HEK293 (cell line): Measurements from ENCODE around the gene GPR21.

Experiments
- GLIS1 ChIP-seq: fragments of 450-650 bp; formaldehyde crosslinking; IDR thresholded peaks from 2 replicates; pipeline ENCODE4 v1.5.1; 2016; ENCODE audit warnings: missing biosample characterization, missing genetic modification characterization
- HOXA7 ChIP-seq: sonication (generic); formaldehyde crosslinking; IDR thresholded peaks from 2 replicates; pipeline ENCODE4 v1.8.1; 2022; ENCODE audit warnings: missing genetic modification reagents, borderline replicate concordance
- ZFP37 ChIP-seq: fragments of 450-650 bp; formaldehyde crosslinking; IDR thresholded peaks from 2 replicates; pipeline ENCODE4 v1.5.1; 2016; ENCODE audit warnings: missing biosample characterization, missing genetic modification characterization
- ZNF24 ChIP-seq: fragments of 450-650 bp; formaldehyde crosslinking; IDR thresholded peaks from 2 replicates; pipeline ENCODE4 v1.5.1; 2016; ENCODE audit warnings: missing biosample characterization, missing genetic modification characterization
- ZNF510 ChIP-seq: fragments of 450-650 bp; formaldehyde crosslinking; IDR thresholded peaks from 2 replicates; pipeline ENCODE4 v1.5.1; 2018; ENCODE audit warnings: mild to moderate bottlenecking, missing genetic modification characterization, missing biosample characterization; ENCODE audit not compliant: insufficient replicate concordance
- ZNF768 ChIP-seq: fragments of 450-650 bp; formaldehyde crosslinking; IDR thresholded peaks from 2 replicates; pipeline ENCODE4 v1.5.1; 2018; ENCODE audit warnings: missing biosample characterization, mild to moderate bottlenecking, missing genetic modification characterization
- TF ChIP-seq, protein P1 (sequence below): fragments of 450-650 bp; formaldehyde crosslinking; IDR thresholded peaks from 2 replicates; pipeline ENCODE4 v1.5.1; 2016; ENCODE audit warnings: missing biosample characterization, missing genetic modification characterization
- TF ChIP-seq, protein P2 (sequence below): fragments of 450-650 bp; formaldehyde crosslinking; IDR thresholded peaks from 2 replicates; pipeline ENCODE4; 2016; ENCODE audit warnings: missing biosample characterization, missing genetic modification characterization
- TF ChIP-seq, protein P3 (sequence below): fragments of 450-650 bp; formaldehyde crosslinking; IDR thresholded peaks from 2 replicates; pipeline ENCODE4 v1.5.1; 2016; ENCODE audit warnings: missing biosample characterization, missing genetic modification characterization

DNA sequence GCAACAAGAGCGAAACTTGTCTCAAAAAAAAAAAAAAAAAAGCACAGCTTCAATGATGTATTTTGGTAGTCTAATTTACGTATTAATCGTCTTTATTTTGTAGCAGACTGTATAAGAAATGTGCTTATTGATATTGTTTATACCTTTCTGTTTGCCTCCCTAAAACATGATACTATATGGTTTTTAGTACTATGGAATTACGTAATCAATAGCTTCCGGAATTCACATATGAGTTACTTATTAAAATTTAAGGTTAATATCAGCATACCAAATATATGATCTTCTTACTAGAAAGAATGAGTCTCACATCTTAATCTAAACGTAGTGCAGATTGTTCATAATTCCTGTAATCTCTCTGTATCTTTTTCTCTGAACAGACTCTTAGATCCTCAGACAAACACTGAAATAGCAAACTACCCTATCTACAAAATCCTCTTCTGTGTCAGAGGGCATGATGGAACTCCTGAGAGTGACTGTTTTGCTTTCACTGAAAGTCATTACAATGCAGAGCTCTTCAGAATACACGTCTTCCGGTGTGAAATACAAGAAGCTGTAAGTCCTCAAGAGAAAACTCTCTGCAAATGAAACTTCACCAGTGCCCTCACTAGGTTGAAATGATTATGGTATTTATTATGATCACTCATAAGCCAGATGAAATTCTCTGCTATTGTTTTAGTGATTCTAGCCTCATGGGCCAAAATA lies 44.4 kb upstream of the GPR21 start:
- TF ChIP-seq, protein P1, sequence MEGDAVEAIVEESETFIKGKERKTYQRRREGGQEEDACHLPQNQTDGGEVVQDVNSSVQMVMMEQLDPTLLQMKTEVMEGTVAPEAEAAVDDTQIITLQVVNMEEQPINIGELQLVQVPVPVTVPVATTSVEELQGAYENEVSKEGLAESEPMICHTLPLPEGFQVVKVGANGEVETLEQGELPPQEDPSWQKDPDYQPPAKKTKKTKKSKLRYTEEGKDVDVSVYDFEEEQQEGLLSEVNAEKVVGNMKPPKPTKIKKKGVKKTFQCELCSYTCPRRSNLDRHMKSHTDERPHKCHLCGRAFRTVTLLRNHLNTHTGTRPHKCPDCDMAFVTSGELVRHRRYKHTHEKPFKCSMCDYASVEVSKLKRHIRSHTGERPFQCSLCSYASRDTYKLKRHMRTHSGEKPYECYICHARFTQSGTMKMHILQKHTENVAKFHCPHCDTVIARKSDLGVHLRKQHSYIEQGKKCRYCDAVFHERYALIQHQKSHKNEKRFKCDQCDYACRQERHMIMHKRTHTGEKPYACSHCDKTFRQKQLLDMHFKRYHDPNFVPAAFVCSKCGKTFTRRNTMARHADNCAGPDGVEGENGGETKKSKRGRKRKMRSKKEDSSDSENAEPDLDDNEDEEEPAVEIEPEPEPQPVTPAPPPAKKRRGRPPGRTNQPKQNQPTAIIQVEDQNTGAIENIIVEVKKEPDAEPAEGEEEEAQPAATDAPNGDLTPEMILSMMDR (tag by site-specific recombination): no peak
- TF ChIP-seq ZNF510 (no peak), ZFP37 (no peak), ZNF24 (tag by site-specific recombination) (no peak), ZNF768 (tag by site-specific recombination) (no peak), HOXA7 (CRISPR knock-in tag) (no peak), GLIS1 (tag by site-specific recombination) (no peak)
- TF ChIP-seq, protein P2, sequence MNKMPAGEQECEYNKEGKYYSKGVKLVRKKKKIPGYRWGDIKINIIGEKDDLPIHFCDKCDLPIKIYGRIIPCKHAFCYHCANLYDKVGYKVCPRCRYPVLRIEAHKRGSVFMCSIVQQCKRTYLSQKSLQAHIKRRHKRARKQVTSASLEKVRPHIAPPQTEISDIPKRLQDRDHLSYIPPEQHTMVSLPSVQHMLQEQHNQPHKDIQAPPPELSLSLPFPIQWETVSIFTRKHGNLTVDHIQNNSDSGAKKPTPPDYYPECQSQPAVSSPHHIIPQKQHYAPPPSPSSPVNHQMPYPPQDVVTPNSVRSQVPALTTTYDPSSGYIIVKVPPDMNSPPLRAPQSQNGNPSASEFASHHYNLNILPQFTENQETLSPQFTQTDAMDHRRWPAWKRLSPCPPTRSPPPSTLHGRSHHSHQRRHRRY (tag by site-specific recombination): no peak
- TF ChIP-seq, protein P3, sequence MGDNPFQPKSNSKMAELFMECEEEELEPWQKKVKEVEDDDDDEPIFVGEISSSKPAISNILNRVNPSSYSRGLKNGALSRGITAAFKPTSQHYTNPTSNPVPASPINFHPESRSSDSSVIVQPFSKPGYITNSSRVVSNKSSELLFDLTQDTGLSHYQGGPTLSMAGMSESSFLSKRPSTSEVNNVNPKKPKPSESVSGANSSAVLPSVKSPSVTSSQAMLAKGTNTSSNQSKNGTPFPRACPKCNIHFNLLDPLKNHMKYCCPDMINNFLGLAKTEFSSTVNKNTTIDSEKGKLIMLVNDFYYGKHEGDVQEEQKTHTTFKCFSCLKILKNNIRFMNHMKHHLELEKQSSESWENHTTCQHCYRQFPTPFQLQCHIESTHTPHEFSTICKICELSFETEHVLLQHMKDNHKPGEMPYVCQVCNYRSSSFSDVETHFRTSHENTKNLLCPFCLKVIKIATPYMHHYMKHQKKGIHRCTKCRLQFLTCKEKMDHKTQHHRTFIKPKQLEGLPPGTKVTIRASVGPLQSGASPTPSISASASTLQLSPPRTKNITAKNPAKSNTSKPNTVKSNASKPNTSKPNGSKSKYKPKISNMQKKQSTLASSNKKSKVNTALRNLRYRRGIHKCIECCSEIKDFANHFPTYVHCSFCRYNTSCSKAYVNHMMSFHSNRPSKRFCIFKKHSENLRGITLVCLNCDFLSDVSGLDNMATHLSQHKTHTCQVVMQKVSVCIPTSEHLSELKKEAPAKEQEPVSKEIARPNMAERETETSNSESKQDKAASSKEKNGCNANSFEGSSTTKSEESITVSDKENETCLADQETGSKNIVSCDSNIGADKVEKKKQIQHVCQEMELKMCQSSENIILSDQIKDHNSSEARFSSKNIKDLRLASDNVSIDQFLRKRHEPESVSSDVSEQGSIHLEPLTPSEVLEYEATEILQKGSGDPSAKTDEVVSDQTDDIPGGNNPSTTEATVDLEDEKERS: no peak
